ENCODE results near the gene BPIFB2.

DNA sequence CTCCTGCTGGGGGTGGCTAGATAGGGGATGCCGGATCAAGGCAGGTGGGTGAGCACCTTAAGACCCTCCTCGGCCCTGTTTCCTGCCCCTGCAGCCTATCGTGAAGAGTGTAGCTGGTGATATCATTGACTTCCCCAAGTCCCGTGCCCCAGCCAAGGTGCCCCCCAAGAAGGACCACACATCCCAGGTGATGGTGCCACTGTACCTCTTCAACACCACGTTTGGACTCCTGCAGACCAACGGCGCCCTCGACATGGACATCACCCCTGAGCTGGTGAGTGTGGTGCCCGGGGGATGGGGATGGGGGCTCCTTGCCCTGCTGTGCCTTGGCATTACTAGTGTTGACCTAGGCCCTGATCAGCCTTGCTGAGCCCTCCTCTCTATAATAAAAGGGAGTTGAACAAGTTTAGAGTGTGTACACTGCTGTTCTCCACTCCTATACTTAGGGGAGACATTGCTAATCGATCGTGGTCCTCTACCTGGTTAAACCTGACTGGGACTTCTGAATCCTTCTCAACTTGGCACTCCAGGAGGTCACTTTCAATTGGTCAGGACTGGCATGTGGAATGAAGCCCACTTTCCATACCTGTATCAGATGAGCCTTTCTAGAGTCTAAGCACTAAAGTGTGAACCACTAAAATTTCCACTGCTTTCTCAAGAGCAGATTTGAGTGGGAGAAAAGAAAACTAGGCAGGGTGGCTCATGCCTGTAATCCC is 57.2 kb downstream of the BPIFB2 start:
- TF ChIP-seq, protein P1, sequence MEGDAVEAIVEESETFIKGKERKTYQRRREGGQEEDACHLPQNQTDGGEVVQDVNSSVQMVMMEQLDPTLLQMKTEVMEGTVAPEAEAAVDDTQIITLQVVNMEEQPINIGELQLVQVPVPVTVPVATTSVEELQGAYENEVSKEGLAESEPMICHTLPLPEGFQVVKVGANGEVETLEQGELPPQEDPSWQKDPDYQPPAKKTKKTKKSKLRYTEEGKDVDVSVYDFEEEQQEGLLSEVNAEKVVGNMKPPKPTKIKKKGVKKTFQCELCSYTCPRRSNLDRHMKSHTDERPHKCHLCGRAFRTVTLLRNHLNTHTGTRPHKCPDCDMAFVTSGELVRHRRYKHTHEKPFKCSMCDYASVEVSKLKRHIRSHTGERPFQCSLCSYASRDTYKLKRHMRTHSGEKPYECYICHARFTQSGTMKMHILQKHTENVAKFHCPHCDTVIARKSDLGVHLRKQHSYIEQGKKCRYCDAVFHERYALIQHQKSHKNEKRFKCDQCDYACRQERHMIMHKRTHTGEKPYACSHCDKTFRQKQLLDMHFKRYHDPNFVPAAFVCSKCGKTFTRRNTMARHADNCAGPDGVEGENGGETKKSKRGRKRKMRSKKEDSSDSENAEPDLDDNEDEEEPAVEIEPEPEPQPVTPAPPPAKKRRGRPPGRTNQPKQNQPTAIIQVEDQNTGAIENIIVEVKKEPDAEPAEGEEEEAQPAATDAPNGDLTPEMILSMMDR (IDR thresholded peaks at IDR 0.05), result no peak
- no peak for TF ChIP-seq POLR2A (IDR thresholded peaks at IDR 0.05)

All from thyroid gland (tissue), 4 donors.